ENCODE measurements around the gene USP11. TPM values are rescaled to one million over a fixed set of nuclear protein-coding genes. Genes with fewer than 3 reads are reported as not detected.
A peak's percentile ranks its signal among the peaks of the same experiment; 100 is the strongest.

USP11 gene
- total and polyA plus RNA-seq, 7 donors = 4.9 to 37.7 (median 21.8) TPM

DNA sequence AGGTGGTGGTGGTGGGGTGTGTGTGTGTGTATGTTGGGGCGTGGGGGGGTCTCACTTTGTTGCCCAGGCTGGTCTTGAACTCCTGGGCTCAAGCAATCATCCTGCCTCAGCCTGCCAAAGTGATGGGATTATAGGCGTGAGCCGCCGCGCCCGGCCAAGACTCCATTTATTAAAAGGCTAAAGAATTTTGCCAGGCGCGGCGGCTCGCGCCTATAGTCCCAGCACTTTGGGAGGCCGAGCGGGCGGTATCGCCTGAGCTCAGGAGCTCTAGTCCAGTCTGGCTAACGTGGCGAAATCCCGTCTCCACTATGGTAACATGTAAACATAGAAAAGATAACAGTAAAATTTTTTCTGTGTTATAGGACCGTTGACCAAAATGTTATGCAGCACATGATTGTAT, 42.9 kb upstream of the USP11 start:
- WGBS, 2 donors = 80 to 84% methylated on average over 19 of the region's 19 CpGs
- Histone ChIP-seq H3K4me1 (peaks cover 0 to 19% (median 11%) of the 10 kb centered on the region in 4 donors), H3K36me3 (peaks cover 0 to 24% (median 5%) of the 10 kb centered on the region in 4 donors), H3K9me3 (no peaks in the 10 kb centered on the region), H3K27me3 (no peaks in the 10 kb centered on the region), H3K4me3 (no peak overlapping the region), H3K27ac (no peak overlapping the region)
- no peak for DNase-seq
- intact Hi-C loops (cut with DNase I) = loop anchor here (5.0 kb wide), 1 partner anchor 172 kb away; no protein-coding TSS in a partner anchor
- TF ChIP-seq, protein P1, sequence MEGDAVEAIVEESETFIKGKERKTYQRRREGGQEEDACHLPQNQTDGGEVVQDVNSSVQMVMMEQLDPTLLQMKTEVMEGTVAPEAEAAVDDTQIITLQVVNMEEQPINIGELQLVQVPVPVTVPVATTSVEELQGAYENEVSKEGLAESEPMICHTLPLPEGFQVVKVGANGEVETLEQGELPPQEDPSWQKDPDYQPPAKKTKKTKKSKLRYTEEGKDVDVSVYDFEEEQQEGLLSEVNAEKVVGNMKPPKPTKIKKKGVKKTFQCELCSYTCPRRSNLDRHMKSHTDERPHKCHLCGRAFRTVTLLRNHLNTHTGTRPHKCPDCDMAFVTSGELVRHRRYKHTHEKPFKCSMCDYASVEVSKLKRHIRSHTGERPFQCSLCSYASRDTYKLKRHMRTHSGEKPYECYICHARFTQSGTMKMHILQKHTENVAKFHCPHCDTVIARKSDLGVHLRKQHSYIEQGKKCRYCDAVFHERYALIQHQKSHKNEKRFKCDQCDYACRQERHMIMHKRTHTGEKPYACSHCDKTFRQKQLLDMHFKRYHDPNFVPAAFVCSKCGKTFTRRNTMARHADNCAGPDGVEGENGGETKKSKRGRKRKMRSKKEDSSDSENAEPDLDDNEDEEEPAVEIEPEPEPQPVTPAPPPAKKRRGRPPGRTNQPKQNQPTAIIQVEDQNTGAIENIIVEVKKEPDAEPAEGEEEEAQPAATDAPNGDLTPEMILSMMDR (IDR thresholded peaks at IDR 0.05) = no peak
- no peak for TF ChIP-seq EP300 (IDR thresholded peaks at IDR 0.05)
- no peak for TF ChIP-seq POLR2A (IDR thresholded peaks at IDR 0.05)

DNA sequence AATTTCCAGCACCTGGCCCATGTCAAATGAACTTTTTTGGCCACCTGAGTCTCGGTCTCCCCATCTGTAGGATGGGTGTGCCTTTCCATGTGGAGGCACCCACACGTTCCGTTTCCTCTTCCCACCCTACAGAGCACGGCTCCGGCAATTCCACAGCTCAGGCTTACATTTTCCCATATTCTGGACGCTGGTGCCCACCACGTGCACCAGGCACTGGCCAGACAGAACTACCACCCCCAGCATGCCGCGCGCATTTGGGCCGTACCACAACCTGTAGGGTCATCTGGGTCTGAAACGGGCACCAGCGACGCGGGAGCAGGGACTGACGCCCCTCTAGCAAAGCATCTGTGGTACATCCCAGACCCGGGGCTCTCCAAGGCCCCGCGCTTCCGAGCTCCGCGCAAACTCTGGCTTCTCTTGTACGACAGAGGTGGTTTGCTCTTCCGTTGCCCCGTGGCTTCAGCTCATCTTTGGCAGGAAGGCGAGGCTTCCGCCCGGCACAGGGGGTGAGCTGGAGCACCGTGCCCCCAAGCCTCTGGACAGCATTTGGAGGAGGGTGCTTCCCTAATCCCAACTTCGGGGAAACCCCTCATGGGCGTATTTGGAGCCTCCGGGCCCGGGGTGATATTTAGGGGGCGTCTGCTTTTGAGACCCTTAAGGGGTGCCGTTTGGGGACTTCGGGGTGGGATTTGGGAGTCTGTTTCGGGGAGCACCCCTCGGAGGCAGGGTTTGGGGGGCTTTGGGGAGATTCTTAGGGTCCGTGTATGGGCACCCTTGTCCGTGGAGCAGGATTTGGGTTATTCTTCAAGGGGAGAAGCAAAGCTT, 42.2 kb upstream of the USP11 start:
- 3% methylated on average over 40 of the region's 40 CpGs for WGBS, 2 donors

DNA sequence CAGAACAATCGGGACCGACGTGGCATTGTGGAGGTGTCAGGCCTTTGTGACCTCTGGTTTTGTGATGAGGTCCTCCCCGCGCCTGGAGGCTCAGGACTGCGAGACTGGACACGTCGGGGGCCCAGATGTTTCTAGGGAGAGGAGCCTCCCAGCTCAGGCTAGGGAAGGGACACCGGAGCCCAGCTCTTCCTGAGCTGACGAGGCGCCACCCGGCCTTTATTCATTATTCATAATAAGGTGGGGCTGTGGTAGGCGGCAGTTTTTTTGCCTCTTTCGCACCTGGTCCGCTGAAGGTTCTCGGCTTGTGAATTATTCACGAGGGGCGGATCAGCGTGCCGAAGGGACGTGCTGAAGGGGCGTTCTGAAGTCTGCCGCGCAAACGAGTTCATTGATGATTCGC, 41.5 kb upstream of the USP11 start:
- Histone ChIP-seq H3K36me3 (peaks cover 0 to 10% (median 0%) of the 10 kb centered on the region in 4 donors), H3K27ac (peak overlapping the region in 2 of 4 donors; percentile 58 to 71), H3K9me3 (no peaks in the 10 kb centered on the region), H3K27me3 (no peaks in the 10 kb centered on the region), H3K4me1 (peaks cover 0 to 33% (median 24%) of the 10 kb centered on the region in 4 donors), H3K4me3 (peak overlapping the region; percentile 36 to 55 (median 50))
- TF ChIP-seq POLR2A (IDR thresholded peaks at IDR 0.05) (no peak), EP300 (IDR thresholded peaks at IDR 0.05) (no peak), POLR2AphosphoS5 (IDR thresholded peaks at IDR 0.05) (no peak)
- TF ChIP-seq, protein P1 (IDR thresholded peaks at IDR 0.05) = no peak
- intact Hi-C loops (cut with DNase I) = loop anchor here (5.0 kb wide), 1 partner anchor 171 kb away; no protein-coding TSS in a partner anchor
- no peak for DNase-seq
- 0 to 2% methylated on average over 26 of the region's 26 CpGs for WGBS, 2 donors

More for the DNA sequence above, 42.2 kb upstream of the USP11 start:
- H3K27me3 ChIP-seq = no peaks in the 10 kb centered on the region
- H3K4me1 ChIP-seq = peaks cover 0 to 26% (median 18%) of the 10 kb centered on the region in 4 donors
- TF ChIP-seq POLR2A (IDR thresholded peaks at IDR 0.05) = no peak
- TF ChIP-seq POLR2AphosphoS5 (IDR thresholded peaks at IDR 0.05) = peak; percentile 54 to 78 (median 72)
- H3K4me3 ChIP-seq = peak overlapping the region; percentile 36 to 55 (median 50)
- peaks cover 0 to 16% (median 3%) of the 10 kb centered on the region in 4 donors for H3K36me3 ChIP-seq
- peak overlapping the region; percentile 58 to 71 (median 66) for H3K27ac ChIP-seq
- intact Hi-C loops (cut with DNase I) = loop anchor here (5.0 kb wide), 1 partner anchor 172 kb away; no protein-coding TSS in a partner anchor
- H3K9me3 ChIP-seq = no peaks in the 10 kb centered on the region
- DNase-seq = peak; percentile 94

DNA sequence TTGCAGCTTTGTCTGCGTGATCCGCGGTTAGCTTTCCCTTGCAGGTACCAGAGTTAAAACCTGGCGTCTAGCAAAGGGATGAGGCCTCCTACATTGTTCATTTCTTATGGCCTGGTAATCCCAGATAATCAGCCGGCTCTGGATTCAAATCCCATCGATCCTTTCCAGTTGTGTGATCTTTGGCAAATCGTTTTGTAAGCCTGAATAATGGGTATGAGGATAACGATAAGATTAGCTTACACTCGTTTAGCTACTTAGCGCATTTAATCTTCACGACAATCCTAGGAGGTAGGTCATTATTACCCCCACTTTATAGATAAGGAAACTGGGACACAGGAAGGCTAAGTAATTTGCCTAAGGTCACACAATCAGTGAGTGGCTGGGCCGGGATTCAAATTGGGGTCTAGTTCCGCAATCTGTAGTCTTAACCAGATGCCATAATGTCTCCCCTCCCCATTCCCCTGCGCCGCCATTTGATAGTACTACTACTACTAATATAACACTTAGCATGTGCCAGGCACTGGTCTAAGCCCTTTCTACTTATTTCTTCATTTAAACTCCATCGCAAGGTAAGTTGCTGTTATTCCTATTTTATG, 40.9 kb upstream of the USP11 start:
- intact Hi-C loops (cut with DNase I) = loop anchor here (2.0 to 5.0 kb wide), 2 partner anchors 170 to 193 kb away; no protein-coding TSS in a partner anchor
- peak overlapping the region in 2 of 4 donors; percentile 48 to 55 for H3K4me3 ChIP-seq
- no peaks in the 10 kb centered on the region for H3K27me3 ChIP-seq
- no peaks in the 10 kb centered on the region for H3K9me3 ChIP-seq
- DNase-seq = no peak
- peaks cover 0 to 4% (median 0%) of the 10 kb centered on the region in 4 donors for H3K36me3 ChIP-seq
- 39 to 56% methylated on average over 16 of the region's 16 CpGs for WGBS, 2 donors
- peaks cover 0 to 39% (median 30%) of the 10 kb centered on the region in 4 donors for H3K4me1 ChIP-seq
- TF ChIP-seq POLR2A (IDR thresholded peaks at IDR 0.05) (no peak), POLR2AphosphoS5 (IDR thresholded peaks at IDR 0.05) (no peak), EP300 (IDR thresholded peaks at IDR 0.05) (no peak)
- TF ChIP-seq, protein P1 (IDR thresholded peaks at IDR 0.05) = no peak
- H3K27ac ChIP-seq = no peak overlapping the region

Measured in sigmoid colon (tissue), 7 donors.